Chondrocyte (in vitro differentiated cells): ENCODE results near the gene RHOB. TPM values are rescaled to one million over a fixed set of nuclear protein-coding genes. Genes with fewer than 3 reads are reported as not detected.

Experiments
- DNase-seq: peaks from one replicate; pipeline ENCODE4 v3.0.0; 2021; ENCODE audit warnings: mixed read lengths, low spot score
- H3K27ac Mint-ChIP-seq: one replicate; pipeline ENCODE4 v1.8.0; 2021; ENCODE audit warnings: mild to moderate bottlenecking, moderate library complexity, mixed read lengths; ENCODE audit not compliant: unreplicated experiment
- H3K27me3 Mint-ChIP-seq: 2 replicates; pipeline ENCODE4 v1.8.0; 2021; ENCODE audit warnings: low read depth, mixed read lengths
- H3K36me3 Mint-ChIP-seq: 2 replicates; pipeline ENCODE4 v1.8.0; 2021; ENCODE audit warnings: low read depth, mixed read lengths
- H3K4me1 Mint-ChIP-seq: 2 replicates; pipeline ENCODE4 v1.8.0; 2021; ENCODE audit warnings: low read depth, mild to moderate bottlenecking, mixed read lengths
- H3K4me3 Mint-ChIP-seq: one replicate; pipeline ENCODE4 v1.8.0; 2021; ENCODE audit warnings: mild to moderate bottlenecking, moderate library complexity, mixed read lengths; ENCODE audit not compliant: unreplicated experiment
- H3K9me3 Mint-ChIP-seq: 2 replicates; pipeline ENCODE4 v1.8.0; 2021; ENCODE audit warnings: low read depth, mixed read lengths
- CTCF ChIP-seq: fragments of 200-600 bp; sonication (generic); IDR thresholded peaks from 2 replicates; pipeline ENCODE4 v1.5.0; 2021; ENCODE audit warnings: antibody characterized with exemption, mild to moderate bottlenecking, moderate library complexity
- total RNA-seq: library from RNA; stranded (reverse); gene quantifications from 3 replicates; pipeline ENCODE4 v1.2.1, GENCODE V29; 2021

Gene RHOB
- total RNA-seq, 1 donor from 2014 or later: 191 TPM

GRCh38 chr2:20431301-20431698 is 15.6 kb upstream of the RHOB start:
- Mint-ChIP-seq H3K4me1 (peaks cover 5% of the 10 kb centered on the region), H3K27me3 (peaks cover 7% of the 10 kb centered on the region), H3K4me3 (no peak overlapping the region), H3K27ac (no peak overlapping the region), H3K9me3 (no peaks in the 10 kb centered on the region), H3K36me3 (no peaks in the 10 kb centered on the region)
- no peak for DNase-seq
- no peak for TF ChIP-seq CTCF

DNA sequence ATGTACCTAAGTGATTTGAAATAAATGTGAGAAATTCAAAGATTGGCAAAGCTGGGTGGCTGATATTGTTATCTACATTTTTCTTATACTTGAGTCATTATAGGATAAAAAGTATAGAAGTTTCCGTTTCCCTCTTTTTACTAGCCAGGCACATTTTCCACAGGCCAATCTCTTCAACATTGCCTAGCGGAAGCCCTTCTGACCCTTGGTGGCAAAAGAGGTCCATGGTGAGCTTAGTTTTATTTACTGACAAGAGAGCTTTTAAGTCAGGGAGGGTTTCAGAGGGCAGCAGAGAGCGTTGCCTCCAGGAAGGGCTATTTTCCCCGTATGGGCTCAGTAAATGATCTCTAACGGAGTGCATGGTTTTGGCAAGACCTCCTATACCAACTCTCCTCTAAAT is 15.1 kb upstream of the RHOB start:
- Mint-ChIP-seq H3K36me3 (no peaks in the 10 kb centered on the region), H3K9me3 (no peaks in the 10 kb centered on the region), H3K4me3 (no peak overlapping the region), H3K4me1 (peaks cover 5% of the 10 kb centered on the region), H3K27me3 (peaks cover 7% of the 10 kb centered on the region), H3K27ac (no peak overlapping the region)
- no peak for DNase-seq
- TF ChIP-seq CTCF: no peak

GRCh38 chr2:20432714-20433113 is 14.2 kb upstream of the RHOB start:
- Mint-ChIP-seq H3K4me1 (peaks cover 5% of the 10 kb centered on the region), H3K9me3 (no peaks in the 10 kb centered on the region), H3K27ac (no peak overlapping the region), H3K4me3 (no peak overlapping the region), H3K36me3 (no peaks in the 10 kb centered on the region), H3K27me3 (peaks cover 7% of the 10 kb centered on the region)
- no peak for DNase-seq
- no peak for TF ChIP-seq CTCF

GRCh38 chr2:20433249-20433648 is 13.6 kb upstream of the RHOB start:
- no peak overlapping the region for H3K27ac Mint-ChIP-seq
- no peak for TF ChIP-seq CTCF
- H3K27me3 Mint-ChIP-seq: peaks cover 7% of the 10 kb centered on the region
- no peak overlapping the region for H3K4me3 Mint-ChIP-seq
- no peaks in the 10 kb centered on the region for H3K36me3 Mint-ChIP-seq
- no peaks in the 10 kb centered on the region for H3K9me3 Mint-ChIP-seq
- DNase-seq: no peak
- peaks cover 10% of the 10 kb centered on the region for H3K4me1 Mint-ChIP-seq

DNA sequence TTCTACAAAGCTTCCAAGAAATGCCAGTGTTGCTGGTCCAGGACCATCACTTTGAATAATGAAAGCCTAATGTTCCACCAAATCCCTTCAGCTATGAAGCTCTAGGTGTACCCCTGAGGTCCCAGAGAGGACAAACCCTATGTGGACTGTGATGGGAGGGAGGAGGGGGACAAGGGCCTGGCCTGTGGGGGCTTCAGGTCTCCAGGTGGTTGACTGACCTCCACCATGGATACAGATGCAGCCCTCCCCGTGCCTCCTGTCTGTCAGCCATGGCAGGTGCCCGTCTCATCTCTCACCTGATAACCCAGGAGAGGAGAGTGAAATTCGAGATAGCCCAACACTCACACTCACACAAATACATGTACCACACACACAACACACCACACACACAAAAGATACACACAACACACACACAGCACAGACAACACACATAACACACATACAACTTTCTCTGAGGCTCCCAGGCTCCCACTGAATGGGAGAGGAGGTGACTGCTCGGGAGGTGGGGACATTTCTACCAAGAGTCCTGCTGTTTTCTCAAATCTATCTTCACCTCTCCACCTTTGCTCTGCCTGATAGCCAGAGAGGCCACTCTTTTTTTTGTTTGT is 12.8 kb upstream of the RHOB start:
- Mint-ChIP-seq H3K27me3 (peaks cover 6% of the 10 kb centered on the region), H3K4me1 (peaks cover 18% of the 10 kb centered on the region), H3K27ac (no peak overlapping the region), H3K36me3 (no peaks in the 10 kb centered on the region), H3K9me3 (no peaks in the 10 kb centered on the region), H3K4me3 (no peak overlapping the region)
- no peak for DNase-seq
- TF ChIP-seq CTCF: no peak
